NK-92 (cell line): Measurements from ENCODE around the gene SRGN.
A peak's percentile ranks its signal among the peaks of the same experiment; 100 is the strongest.
"Not testable (repeated sequence)": the region's sequence is repeated elsewhere in the genome, so short reads cannot be mapped to it uniquely, and the experiment has no call there.

Source experiments
- DNase-seq: peaks from one replicate; lab custom pipeline; 2025; ENCODE audit not compliant: unreplicated experiment; lab: John Stamatoyannopoulos, UW

Gene SRGN

GRCh38 chr10:69087590-69088470, at the start of gene SRGN:
Gene SRGN (plus strand): TSS chr10:69088103. CDS start chr10:69088158, 55 bp downstream.
- DNase-seq: peak; percentile 33

- DNase-seq: not testable (repeated sequence)
These were observed 47.0 kb upstream of the SRGN start for GRCh38 chr10:69040904-69041303.

- DNase-seq: no peak
These were observed 45.5 kb upstream of the SRGN start for GRCh38 chr10:69042417-69042816.

GRCh38 chr10:69042838-69043237, 45.1 kb upstream of the SRGN start:
- DNase-seq: no peak

- no peak for DNase-seq
These were observed 43.9 kb upstream of the SRGN start for GRCh38 chr10:69043931-69044531.

- DNase-seq: no peak
These were observed 43.4 kb upstream of the SRGN start for GRCh38 chr10:69044546-69044945.

- DNase-seq: no peak
These were observed 42.2 kb upstream of the SRGN start for GRCh38 chr10:69045441-69046300.

- DNase-seq: no peak
These were observed 40.6 kb upstream of the SRGN start for GRCh38 chr10:69047111-69047832.

- no peak for DNase-seq
These were observed 39.8 kb upstream of the SRGN start for GRCh38 chr10:69048103-69048502.

- no peak for DNase-seq
These were observed 38.3 kb upstream of the SRGN start for GRCh38 chr10:69049566-69049961.

- no peak for DNase-seq
These were observed 36.6 kb upstream of the SRGN start for GRCh38 chr10:69051303-69051702.

GRCh38 chr10:69051710-69052487, 36.0 kb upstream of the SRGN start:
- DNase-seq: no peak

GRCh38 chr10:69052736-69053135, 35.2 kb upstream of the SRGN start:
- no peak for DNase-seq

- DNase-seq: no peak
These were observed 32.7 kb upstream of the SRGN start for GRCh38 chr10:69055241-69055640.

GRCh38 chr10:69056129-69056528, 31.8 kb upstream of the SRGN start:
- no peak for DNase-seq

GRCh38 chr10:69056536-69057260, 31.2 kb upstream of the SRGN start:
- DNase-seq: no peak

GRCh38 chr10:69057261-69057950, 30.5 kb upstream of the SRGN start:
- DNase-seq: no peak

- DNase-seq: no peak
These were observed 30.0 kb upstream of the SRGN start for GRCh38 chr10:69057951-69058297.
